HepG2 (cell line): Measurements from ENCODE around the gene CBFA2T2. TPM values are rescaled to one million over a fixed set of nuclear protein-coding genes. Genes with fewer than 3 reads are reported as not detected.
A peak's percentile ranks its signal among the peaks of the same experiment; 100 is the strongest.

ENCODE experiments used
- CCDC6 ChIP-seq: sonication (generic); formaldehyde crosslinking; IDR thresholded peaks from 2 replicates; pipeline ENCODE4 v1.8.1; 2022; ENCODE audit warnings: mild to moderate bottlenecking, missing genetic modification reagents, moderate library complexity
- DMAP1 ChIP-seq: IDR thresholded peaks from 2 replicates; pipeline ENCODE4 v1.6.1; 2016
- FOXA3 ChIP-seq: IDR thresholded peaks from 2 replicates; pipeline ENCODE4 v1.6.1; 2016; ENCODE audit warnings: missing genetic modification reagents, missing compliant biosample characterization
- ISL2 ChIP-seq: sonication (generic); formaldehyde crosslinking; IDR thresholded peaks from 2 replicates; pipeline ENCODE4 v1.5.0; 2020; ENCODE audit warnings: missing genetic modification reagents
- ISX ChIP-seq: sonication (generic); formaldehyde crosslinking; conservative IDR thresholded peaks from 2 replicates; pipeline ENCODE4 v1.5.0; 2020; ENCODE audit warnings: missing genetic modification reagents
- PCBP1 ChIP-seq: fragments of 200-400 bp; formaldehyde crosslinking; IDR thresholded peaks from 2 replicates; pipeline ENCODE4 v1.6.1; 2017; ENCODE audit warnings: mild to moderate bottlenecking, low read depth, low read length, borderline replicate concordance
- RBAK ChIP-seq: sonication (generic); formaldehyde crosslinking; IDR thresholded peaks from 2 replicates; pipeline ENCODE4 v1.5.1; 2020; ENCODE audit warnings: mild to moderate bottlenecking, missing genetic modification reagents
- RBM39 ChIP-seq: fragments of 200-400 bp; formaldehyde crosslinking; IDR thresholded peaks from one replicate; pipeline ENCODE4 v1.6.1; 2018; ENCODE audit warnings: antibody characterized with exemption, mild to moderate bottlenecking, low read depth, low read length; ENCODE audit not compliant: poor library complexity, severe bottlenecking
- SRF ChIP-seq: IDR thresholded peaks from 2 replicates; pipeline ENCODE4 v1.6.1; 2011; ENCODE audit warnings: mild to moderate bottlenecking, low read depth, low read length, moderate library complexity
- STAG1 ChIP-seq: sonication (generic); formaldehyde crosslinking; IDR thresholded peaks from 2 replicates; pipeline ENCODE4 v1.4.0; 2020; ENCODE audit warnings: missing genetic modification reagents
- YEATS4 ChIP-seq: sonication (generic); formaldehyde crosslinking; IDR thresholded peaks from 2 replicates; pipeline ENCODE4 v1.4.0; 2020; ENCODE audit warnings: missing genetic modification reagents, borderline replicate concordance
- ZBTB42 ChIP-seq: sonication (generic); formaldehyde crosslinking; IDR thresholded peaks from 2 replicates; pipeline ENCODE4 v1.5.0; 2020; ENCODE audit warnings: mild to moderate bottlenecking, missing genetic modification reagents
- ZNF274 ChIP-seq: sonication (generic); formaldehyde crosslinking; IDR thresholded peaks from 2 replicates; pipeline ENCODE4 v1.5.1; 2020; ENCODE audit warnings: mild to moderate bottlenecking, missing genetic modification reagents
- ZNF574 ChIP-seq: sonication (generic); formaldehyde crosslinking; IDR thresholded peaks from 2 replicates; pipeline ENCODE4 v1.4.0; 2020; ENCODE audit warnings: missing genetic modification reagents
- ZNF598 ChIP-seq: sonication (generic); formaldehyde crosslinking; IDR thresholded peaks from 2 replicates; pipeline ENCODE4 v1.5.1; 2020; ENCODE audit warnings: mild to moderate bottlenecking, missing genetic modification reagents, borderline replicate concordance
- ZNF678 ChIP-seq: sonication (generic); formaldehyde crosslinking; IDR thresholded peaks from 2 replicates; pipeline ENCODE4 v1.4.0; 2020; ENCODE audit warnings: mild to moderate bottlenecking, missing genetic modification reagents
- ZNF7 ChIP-seq: IDR thresholded peaks from 2 replicates; pipeline ENCODE4 v1.6.1; 2016; ENCODE audit warnings: missing biosample characterization, missing genetic modification reagents
- ZNF747 ChIP-seq: sonication (generic); formaldehyde crosslinking; IDR thresholded peaks from 2 replicates; pipeline ENCODE4 v1.8.1; 2023; ENCODE audit warnings: missing genetic modification reagents, mild to moderate bottlenecking, borderline replicate concordance
- ZNF775 ChIP-seq: sonication (generic); formaldehyde crosslinking; IDR thresholded peaks from 2 replicates; pipeline ENCODE4 v1.4.0; 2020; ENCODE audit warnings: missing genetic modification reagents, mild to moderate bottlenecking, moderate library complexity, borderline replicate concordance
- polyA plus RNA-seq, 8 experiments: library from polyadenylated mRNA; depleted of rRNA in 3 of 8; stranded (reverse) in 7 of 8; unstranded in 1 of 8; fragments of >200 nt; fragmentation: Illumina TruSeq in 4 of 8; extraction: Trizol in 4 of 8; gene quantifications; 2 replicates each; pipeline versions ENCODE4 v1.2.1 to v1.2.3, GENCODE V29; 2011 to 2016; ENCODE audit warnings: low read depth in 4 of 8, missing spikeins in 1 of 8, mixed read lengths in 1 of 8; ENCODE audit not compliant: insufficient read depth in 1 of 8
- total RNA-seq, 5 experiments: library from RNA; depleted of rRNA; stranded (reverse); fragments of >200 nt; fragmentation: Illumina TruSeq; extraction: Trizol; gene quantifications; 2 replicates each; pipeline ENCODE4 v1.2.3, GENCODE V29; 2016; ENCODE audit warnings: low read depth in 1 of 5
- TF ChIP-seq, protein P1 (sequence below): IDR thresholded peaks from 2 replicates; pipeline ENCODE4 v1.6.1; 2016; ENCODE audit warnings: low read depth
- TF ChIP-seq, protein P2 (sequence below): sonication (generic); formaldehyde crosslinking; IDR thresholded peaks from 2 replicates; pipeline ENCODE4 v1.8.1; 2023; ENCODE audit warnings: missing genetic modification reagents, mild to moderate bottlenecking, borderline replicate concordance
- TF ChIP-seq, protein P3 (sequence below): sonication (generic); formaldehyde crosslinking; IDR thresholded peaks from 2 replicates; pipeline ENCODE4 v1.4.0; 2020; ENCODE audit warnings: missing genetic modification reagents, mild to moderate bottlenecking, borderline replicate concordance
- TF ChIP-seq, protein P4 (sequence below): sonication (generic); IDR thresholded peaks from 2 replicates; pipeline ENCODE4 v1.6.1; 2016; ENCODE audit warnings: low read depth, borderline replicate concordance

The CBFA2T2 gene
- total and polyA plus RNA-seq, 2 of the 13 experiments (the other 11 are each of a cell fraction or from before 2014, with no cell fraction given) = 6.3 to 21.2 TPM

- TF ChIP-seq CCDC6 (0 out of 2 replicates have a peak, but pooled peaks have one; percentile 82), PCBP1 (no peak), RBAK (CRISPR knock-in tag) (no peak), ISX (CRISPR knock-in tag) (no peak), ZNF574 (CRISPR knock-in tag) (no peak), ZNF598 (CRISPR knock-in tag) (peak; percentile 24; the same call in 1 of the 2 replicates), ZNF7 (CRISPR knock-in tag) (peak; percentile 21; the same call in 1 of the 2 replicates), ZNF274 (CRISPR knock-in tag) (peak; percentile 90; the same call in 1 of the 2 replicates), ISL2 (CRISPR knock-in tag) (no peak), ZBTB42 (CRISPR knock-in tag) (peak; percentile 92), SRF (no peak), RBM39 (peak; percentile 30), YEATS4 (peak; percentile 80), ZNF678 (CRISPR knock-in tag) (no peak), ZNF747 (peak; percentile 56; the same call in 1 of the 2 replicates), STAG1 (CRISPR knock-in tag) (peak; percentile 11; the same call in 1 of the 2 replicates), DMAP1 (CRISPR knock-in tag) (peak; percentile 83), ZNF775 (CRISPR knock-in tag) (no peak), FOXA3 (no peak)
- TF ChIP-seq, protein P1, sequence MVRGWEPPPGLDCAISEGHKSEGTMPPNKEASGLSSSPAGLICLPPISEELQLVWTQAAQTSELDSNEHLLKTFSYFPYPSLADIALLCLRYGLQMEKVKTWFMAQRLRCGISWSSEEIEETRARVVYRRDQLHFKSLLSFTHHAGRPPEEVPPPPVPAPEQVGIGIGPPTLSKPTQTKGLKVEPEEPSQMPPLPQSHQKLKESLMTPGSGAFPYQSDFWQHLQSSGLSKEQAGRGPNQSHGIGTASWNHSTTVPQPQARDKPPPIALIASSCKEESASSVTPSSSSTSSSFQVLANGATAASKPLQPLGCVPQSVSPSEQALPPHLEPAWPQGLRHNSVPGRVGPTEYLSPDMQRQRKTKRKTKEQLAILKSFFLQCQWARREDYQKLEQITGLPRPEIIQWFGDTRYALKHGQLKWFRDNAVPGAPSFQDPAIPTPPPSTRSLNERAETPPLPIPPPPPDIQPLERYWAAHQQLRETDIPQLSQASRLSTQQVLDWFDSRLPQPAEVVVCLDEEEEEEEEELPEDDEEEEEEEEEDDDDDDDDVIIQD (CRISPR knock-in tag) = no peak
- TF ChIP-seq, protein P2, sequence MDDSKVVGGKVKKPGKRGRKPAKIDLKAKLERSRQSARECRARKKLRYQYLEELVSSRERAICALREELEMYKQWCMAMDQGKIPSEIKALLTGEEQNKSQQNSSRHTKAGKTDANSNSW = peak; percentile 8; the same call in 1 of the 2 replicates
- TF ChIP-seq, protein P3, sequence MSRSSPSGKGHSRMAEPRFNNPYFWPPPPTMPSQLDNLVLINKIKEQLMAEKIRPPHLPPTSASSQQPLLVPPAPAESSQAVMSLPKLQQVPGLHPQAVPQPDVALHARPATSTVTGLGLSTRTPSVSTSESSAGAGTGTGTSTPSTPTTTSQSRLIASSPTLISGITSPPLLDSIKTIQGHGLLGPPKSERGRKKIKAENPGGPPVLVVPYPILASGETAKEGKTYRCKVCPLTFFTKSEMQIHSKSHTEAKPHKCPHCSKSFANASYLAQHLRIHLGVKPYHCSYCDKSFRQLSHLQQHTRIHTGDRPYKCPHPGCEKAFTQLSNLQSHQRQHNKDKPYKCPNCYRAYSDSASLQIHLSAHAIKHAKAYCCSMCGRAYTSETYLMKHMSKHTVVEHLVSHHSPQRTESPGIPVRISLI (CRISPR knock-in tag) = no peak
- TF ChIP-seq, protein P4, sequence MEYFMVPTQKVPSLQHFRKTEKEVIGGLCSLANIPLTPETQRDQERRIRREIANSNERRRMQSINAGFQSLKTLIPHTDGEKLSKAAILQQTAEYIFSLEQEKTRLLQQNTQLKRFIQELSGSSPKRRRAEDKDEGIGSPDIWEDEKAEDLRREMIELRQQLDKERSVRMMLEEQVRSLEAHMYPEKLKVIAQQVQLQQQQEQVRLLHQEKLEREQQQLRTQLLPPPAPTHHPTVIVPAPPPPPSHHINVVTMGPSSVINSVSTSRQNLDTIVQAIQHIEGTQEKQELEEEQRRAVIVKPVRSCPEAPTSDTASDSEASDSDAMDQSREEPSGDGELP = no peak
Observed at GRCh38 chr20:33490023-33490933, at the start of gene CBFA2T2 (continued).
